ENCODE data around the gene GGA1. TPM values are rescaled to one million over a fixed set of nuclear protein-coding genes. Genes with fewer than 3 reads are reported as not detected.

GGA1 gene
- total and polyA plus RNA-seq, 10 of the 15 experiments (the other 5 are each of a cell fraction or from before 2014, with no cell fraction given): 1.4 to 79.4 (median 44.4) TPM

GRCh38 chr22:37624017-37624365 lies 15.4 kb downstream of the GGA1 start:
- no peak for ATAC-seq
- POLR2A ChIA-PET: interaction anchor here (1.4 kb wide), 1 partner anchor 36 kb away, joined by 3 read pairs; no protein-coding TSS in a partner anchor
- no peak overlapping the region for H3K4me3 ChIP-seq
- no peak for FAIRE-seq
- peaks cover 27% of the 10 kb centered on the region for H3K4me1 ChIP-seq (ENCODE audit: control insufficient read depth, insufficient read depth, low read length)
- intact Hi-C loops (cut with micrococcal nuclease; ENCODE audit: unreplicated experiment) (no loop called here), in situ Hi-C loops (cut with MboI) (no loop called here)
- RAD21 ChIA-PET (ENCODE audit: unreplicated experiment): interaction anchor here (0.6 to 7.1 kb wide), 5 partner anchors 10 to 35 kb away, joined by 3 to 76 read pairs (median 15); partner anchors contain the start of genes PDXP and SH3BP1
- no peak overlapping the region for H3K4me2 ChIP-seq (ENCODE audit: control insufficient read depth, insufficient read depth)
- CTCF ChIA-PET: interaction anchor here (0.6 to 14.9 kb wide), 7 partner anchors 10 to 84 kb away, joined by 3 to 275 read pairs (median 26); partner anchors contain the start of genes LGALS1, NOL12, PDXP and SH3BP1
- no TSS peak for BruUV-seq (replicated peaks)
- 90% methylated on average over 6 of the region's 6 CpGs for WGBS (ENCODE audit: insufficient coverage, insufficient replicate concordance, low lambda C conversion rate, missing lambda C conversion rate)
- no peak for DNase-seq (ENCODE audit: low read depth, low spot score)
- no peaks in the 10 kb centered on the region for H3K79me2 ChIP-seq (ENCODE audit: control insufficient read depth, insufficient read depth, low read length)
- SMC1A ChIA-PET (ENCODE audit: uncharacterized antibody, unreplicated experiment): interaction anchor here (1.6 to 5.9 kb wide), 4 partner anchors 17 to 57 kb away, joined by 3 to 69 read pairs (median 8); partner anchors contain the start of genes PDXP and SH3BP1
- no peaks in the 10 kb centered on the region for H3K9me3 ChIP-seq (replicated peaks; ENCODE audit: control insufficient read depth, insufficient read depth, low read length)
- H3K27me3 ChIP-seq (replicated peaks in 1 of 2; ENCODE audit: control insufficient read depth in 2 of 2, insufficient read depth in 2 of 2, low read length in 1 of 2): no peaks in the 10 kb centered on the region
- no peak for TF ChIP-seq SPI1 (IDR thresholded peaks at IDR 0.05; ENCODE audit: borderline replicate concordance, insufficient read depth, low read depth, low read length)
- no peak for TF ChIP-seq ASH2L (IDR thresholded peaks at IDR 0.05; ENCODE audit: borderline replicate concordance, low read depth)
- no peak for TF ChIP-seq KAT2A (conservative IDR thresholded peaks at IDR 0.05; ENCODE audit: control insufficient read depth, low read depth, low read length)
- TF ChIP-seq CBX3 (IDR thresholded peaks at IDR 0.05; ENCODE audit: borderline replicate concordance, low read depth): no peak
- no peak for TF ChIP-seq CBFB (IDR thresholded peaks at IDR 0.05; ENCODE audit: low read depth)
- TF ChIP-seq EP300 (IDR thresholded peaks at IDR 0.05; ENCODE audit: borderline replicate concordance in 1 of 2, control insufficient read depth in 1 of 2, low read depth in 2 of 2, low read length in 2 of 2): no peak
- TF ChIP-seq RAD21 (IDR thresholded peaks at IDR 0.05; ENCODE audit: insufficient read depth, low read depth, low read length): no peak
- no peak for TF ChIP-seq HDAC2 (IDR thresholded peaks at IDR 0.05)
- no peak for TF ChIP-seq NR2C1 (IDR thresholded peaks at IDR 0.05)
- no peak for TF ChIP-seq ZBTB40 (IDR thresholded peaks at IDR 0.05; ENCODE audit: borderline replicate concordance)
- TF ChIP-seq TCF3 (IDR thresholded peaks at IDR 0.05; ENCODE audit: borderline replicate concordance, insufficient read depth, low read depth, low read length): no peak
- TF ChIP-seq EED (IDR thresholded peaks at IDR 0.05; ENCODE audit: low read depth): no peak
- TF ChIP-seq SMAD1 (IDR thresholded peaks at IDR 0.05; ENCODE audit: low read depth, partially characterized antibody): no peak
- TF ChIP-seq ELK1 (IDR thresholded peaks at IDR 0.05; ENCODE audit: low read depth, low read length): no peak
- TF ChIP-seq GABPA (IDR thresholded peaks at IDR 0.05; ENCODE audit: low read depth): no peak
- TF ChIP-seq ZNF274 (IDR thresholded peaks at IDR 0.05; ENCODE audit: insufficient read depth, insufficient read length): no peak
- TF ChIP-seq FOS (IDR thresholded peaks at IDR 0.05; ENCODE audit: borderline replicate concordance, extremely low read depth, insufficient read length): no peak
- TF ChIP-seq MAX (IDR thresholded peaks at IDR 0.05; ENCODE audit: low read depth, low read length): no peak
- no peak for TF ChIP-seq STAT1 (conservative IDR thresholded peaks at IDR 0.05)
- TF ChIP-seq MTA2 (IDR thresholded peaks at IDR 0.05; ENCODE audit: low read depth): no peak
- H3K9ac ChIP-seq (ENCODE audit: control insufficient read depth, insufficient read depth, low read length): no peak overlapping the region
- peaks cover 20 to 23% of the 10 kb centered on the region in 2 experiments for H3K36me3 ChIP-seq (ENCODE audit: control insufficient read depth in 2 of 2, insufficient read depth in 2 of 2, low read length in 1 of 2)
- no peak overlapping the region for H3K27ac ChIP-seq (ENCODE audit: control insufficient read depth, insufficient read depth)
- no peaks in the 10 kb centered on the region for H4K20me1 ChIP-seq (ENCODE audit: control insufficient read depth, insufficient read depth)
- H2AFZ ChIP-seq (ENCODE audit: control insufficient read depth, low read depth, low read length): no peak overlapping the region

Data from GM12878 (cell line).